Large intestine (tissue), 3 donors: Measurements from ENCODE around the gene NCAM1. TPM values are rescaled to one million over a fixed set of nuclear protein-coding genes. Genes with fewer than 3 reads are reported as not detected.

Experiments
- DNase-seq, 2 donors: peaks; one replicate each; pipeline versions ENCODE4 v3.0.0 to v3.0.0-alpha.2; 2013
- H3K27ac ChIP-seq: one replicate; pipeline ENCODE4 v1.5.1; 2013; ENCODE audit warnings: low read length
- H3K27me3 ChIP-seq: 2 replicates; pipeline ENCODE4 v1.6.1; 2013; ENCODE audit warnings: low read length; ENCODE audit not compliant: control insufficient read depth, insufficient read depth
- H3K36me3 ChIP-seq: 2 replicates; pipeline ENCODE4 v1.6.1; 2013; ENCODE audit warnings: low read length; ENCODE audit not compliant: control insufficient read depth, insufficient read depth
- H3K4me1 ChIP-seq: one replicate; pipeline ENCODE4 v1.6.1; 2013; ENCODE audit warnings: low read length; ENCODE audit not compliant: control insufficient read depth, insufficient read depth
- H3K4me3 ChIP-seq: one replicate; pipeline ENCODE4 v1.5.1; 2013; ENCODE audit warnings: low read length
- H3K9me3 ChIP-seq: one replicate; pipeline ENCODE4 v1.6.1; 2013; ENCODE audit warnings: mild to moderate bottlenecking, low read depth, low read length, moderate library complexity; ENCODE audit not compliant: control insufficient read depth
- WGBS: methylation state at CpG from one replicate; pipeline ENCODE4 v1.1.5; 2013; ENCODE audit warnings: low lambda C conversion rate; ENCODE audit not compliant: insufficient coverage; 5-methylcytosine and 5-hydroxymethylcytosine counted together
- polyA plus RNA-seq: library from polyadenylated mRNA; unstranded; fragments of 120-200 nt; gene quantifications from one replicate; pipeline ENCODE4 v1.2.1, GENCODE V29; 2013

NCAM1 gene
- polyA plus RNA-seq, 1 donor = 63.0 TPM

- Histone ChIP-seq H3K27ac (no peak overlapping the region), H3K9me3 (no peaks in the 10 kb centered on the region), H3K36me3 (peaks cover 5% of the 10 kb centered on the region), H3K27me3 (no peaks in the 10 kb centered on the region), H3K4me1 (no peaks in the 10 kb centered on the region), H3K4me3 (no peak overlapping the region)
- DNase-seq = no peak
- WGBS = no CpG with 5 or more reads among the region's 4 CpGs
These were observed 317.7 kb downstream of the NCAM1 start for GRCh38 chr11:113278925-113279324.

GRCh38 chr11:113279591-113279990 lies 318.4 kb downstream of the NCAM1 start:
- no peaks in the 10 kb centered on the region for H3K4me1 ChIP-seq
- H3K4me3 ChIP-seq = no peak overlapping the region
- no peaks in the 10 kb centered on the region for H3K9me3 ChIP-seq
- no peak for DNase-seq
- H3K27me3 ChIP-seq = no peaks in the 10 kb centered on the region
- H3K36me3 ChIP-seq = peaks cover 5% of the 10 kb centered on the region
- no CpG with 5 or more reads among the region's 3 CpGs for WGBS
- no peak overlapping the region for H3K27ac ChIP-seq

- no peaks in the 10 kb centered on the region for H3K9me3 ChIP-seq
- no peak overlapping the region for H3K4me3 ChIP-seq
- no peak for DNase-seq
- no peak overlapping the region for H3K27ac ChIP-seq
- peaks cover 2% of the 10 kb centered on the region for H3K36me3 ChIP-seq
- H3K4me1 ChIP-seq = no peaks in the 10 kb centered on the region
- 83% methylated on average over 1 of the region's 2 CpGs for WGBS
- H3K27me3 ChIP-seq = no peaks in the 10 kb centered on the region
These were observed 320.0 kb downstream of the NCAM1 start for GRCh38 chr11:113281052-113281725.

GRCh38 chr11:113282898-113283437 lies 321.7 kb downstream of the NCAM1 start:
- Histone ChIP-seq H3K36me3 (no peaks in the 10 kb centered on the region), H3K27ac (no peak overlapping the region), H3K4me3 (no peak overlapping the region), H3K4me1 (peaks cover under 1% of the 10 kb centered on the region), H3K27me3 (no peaks in the 10 kb centered on the region), H3K9me3 (no peaks in the 10 kb centered on the region)
- WGBS = no CpG with 5 or more reads among the region's 3 CpGs
- DNase-seq = no peak

- no peak overlapping the region for H3K27ac ChIP-seq
- no peaks in the 10 kb centered on the region for H3K9me3 ChIP-seq
- no peaks in the 10 kb centered on the region for H3K36me3 ChIP-seq
- DNase-seq = no peak
- no peaks in the 10 kb centered on the region for H3K27me3 ChIP-seq
- 60% methylated on average over 1 of the region's 2 CpGs for WGBS
- peaks cover 6% of the 10 kb centered on the region for H3K4me1 ChIP-seq
- H3K4me3 ChIP-seq = no peak overlapping the region
These were observed 322.7 kb downstream of the NCAM1 start for GRCh38 chr11:113283881-113284280.

DNA sequence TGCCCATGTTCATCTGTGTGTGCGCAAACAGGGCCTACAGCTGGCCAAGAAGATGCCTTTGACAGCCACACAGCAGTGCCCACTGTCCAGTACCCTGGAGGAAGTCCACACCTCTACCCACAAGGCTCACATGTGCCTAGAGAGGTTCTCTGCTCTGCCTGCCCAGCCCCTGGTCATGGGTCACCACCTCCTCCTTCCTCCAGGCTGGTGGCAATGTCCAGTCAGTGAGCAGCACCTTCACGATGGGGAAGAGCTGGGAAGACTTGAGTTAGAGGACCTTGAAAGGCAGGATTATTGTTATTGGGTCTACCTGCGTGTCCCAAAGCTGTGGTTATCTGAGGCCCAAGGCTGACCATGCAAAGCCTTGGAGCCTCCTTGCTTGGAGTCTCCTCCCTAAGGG lies 324.8 kb downstream of the NCAM1 start:
- WGBS = no CpG with 5 or more reads among the region's 3 CpGs
- H3K27me3 ChIP-seq = no peaks in the 10 kb centered on the region
- H3K4me3 ChIP-seq = no peak overlapping the region
- no peak overlapping the region for H3K27ac ChIP-seq
- no peaks in the 10 kb centered on the region for H3K36me3 ChIP-seq
- no peaks in the 10 kb centered on the region for H3K9me3 ChIP-seq
- DNase-seq = no peak
- peaks cover 6% of the 10 kb centered on the region for H3K4me1 ChIP-seq

DNA sequence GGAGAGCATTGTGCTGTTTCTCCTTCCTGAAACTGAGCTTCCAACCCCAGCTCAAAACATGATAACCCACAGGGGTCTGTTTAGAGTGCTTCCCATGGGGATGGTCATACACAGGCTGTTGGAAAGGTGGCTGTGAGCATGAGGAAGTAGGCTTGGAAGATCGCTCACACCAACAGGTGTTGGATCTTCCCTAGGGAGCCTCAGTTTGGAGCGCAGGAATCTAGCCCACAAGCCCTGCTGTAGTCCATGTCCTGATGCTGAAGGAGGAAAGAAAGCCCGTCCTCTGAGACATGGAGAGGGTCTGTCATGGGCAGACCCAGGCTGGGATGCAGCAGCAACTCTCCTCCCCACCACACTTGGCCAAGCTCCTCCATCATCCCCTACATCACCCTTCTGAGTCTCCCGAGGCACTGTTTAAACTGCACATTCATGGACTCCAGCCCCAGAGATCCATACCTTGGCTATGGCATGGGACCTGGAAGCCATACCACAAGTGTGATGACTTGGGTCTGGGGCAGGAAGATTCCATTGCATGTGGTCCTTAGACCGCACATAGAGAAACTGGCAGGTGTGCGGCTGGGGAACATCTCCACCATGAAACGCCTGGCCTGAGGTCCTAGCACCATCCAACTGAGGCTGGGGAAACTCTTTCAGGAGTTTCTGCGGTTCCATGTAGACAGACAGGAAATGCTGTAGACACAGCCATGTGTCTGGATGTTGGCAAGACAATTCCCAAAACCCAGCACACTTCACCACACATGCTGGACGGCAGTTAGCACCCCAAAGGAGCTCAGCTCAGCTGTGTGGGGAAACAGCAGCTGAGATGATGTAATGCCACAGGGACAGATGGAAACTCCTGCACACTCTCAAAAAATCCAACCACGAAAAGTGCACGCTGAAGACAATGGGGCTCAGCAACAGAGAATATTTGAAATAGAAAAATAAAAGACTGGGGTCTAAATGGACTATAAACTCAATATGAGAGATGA lies 325.6 kb downstream of the NCAM1 start:
- H3K27ac ChIP-seq = no peak overlapping the region
- 83% methylated on average over 1 of the region's 11 CpGs for WGBS
- DNase-seq = peak; percentile 6 to 35

GRCh38 chr11:113287801-113288200 lies 326.6 kb downstream of the NCAM1 start:
- Histone ChIP-seq H3K4me3 (no peak overlapping the region), H3K9me3 (no peaks in the 10 kb centered on the region), H3K36me3 (no peaks in the 10 kb centered on the region), H3K27me3 (no peaks in the 10 kb centered on the region), H3K4me1 (peaks cover 6% of the 10 kb centered on the region), H3K27ac (peak overlapping the region; percentile 42)
- peak in 1 of 2 donors; percentile 24 for DNase-seq
- WGBS = 40% methylated on average over 1 of the region's 3 CpGs

More for the DNA sequence above, 325.6 kb downstream of the NCAM1 start:
- no peaks in the 10 kb centered on the region for H3K36me3 ChIP-seq
- H3K27me3 ChIP-seq = no peaks in the 10 kb centered on the region
- peaks cover 6% of the 10 kb centered on the region for H3K4me1 ChIP-seq
- no peaks in the 10 kb centered on the region for H3K9me3 ChIP-seq
- H3K4me3 ChIP-seq = no peak overlapping the region

GRCh38 chr11:113288286-113288863 lies 327.2 kb downstream of the NCAM1 start:
- H3K27ac ChIP-seq = peak overlapping the region; percentile 42
- H3K4me3 ChIP-seq = no peak overlapping the region
- H3K27me3 ChIP-seq = no peaks in the 10 kb centered on the region
- peaks cover 6% of the 10 kb centered on the region for H3K4me1 ChIP-seq
- DNase-seq = peak; percentile 47 to 74
- WGBS = no CpG with 5 or more reads among the region's 6 CpGs
- H3K36me3 ChIP-seq = no peaks in the 10 kb centered on the region
- no peaks in the 10 kb centered on the region for H3K9me3 ChIP-seq
